ENCODE data around the gene CNTN6.

- TF ChIP-seq CTCF (IDR thresholded peaks at IDR 0.05) (no peak), POLR2A (IDR thresholded peaks at IDR 0.05) (no peak)
Observed at GRCh38 chr3:1227111-1227510, 134.3 kb downstream of the CNTN6 start.
